Stimulated activated CD4-positive, alpha-beta T cell treated with anti-CD3 and anti-CD28 coated beads, Interleukin-4, amount 100 ng/mL, for 48 hours (primary cell): Measurements from ENCODE around the gene SLC23A3.
A peak's percentile ranks its signal among the peaks of the same experiment; 100 is the strongest.

Source experiments
- DNase-seq, 2 donors: peaks; one replicate each; pipeline ENCODE4 v3.0.0-alpha.2; 2020; ENCODE audit warnings: low read depth in 2 of 2

Gene SLC23A3, protein sequence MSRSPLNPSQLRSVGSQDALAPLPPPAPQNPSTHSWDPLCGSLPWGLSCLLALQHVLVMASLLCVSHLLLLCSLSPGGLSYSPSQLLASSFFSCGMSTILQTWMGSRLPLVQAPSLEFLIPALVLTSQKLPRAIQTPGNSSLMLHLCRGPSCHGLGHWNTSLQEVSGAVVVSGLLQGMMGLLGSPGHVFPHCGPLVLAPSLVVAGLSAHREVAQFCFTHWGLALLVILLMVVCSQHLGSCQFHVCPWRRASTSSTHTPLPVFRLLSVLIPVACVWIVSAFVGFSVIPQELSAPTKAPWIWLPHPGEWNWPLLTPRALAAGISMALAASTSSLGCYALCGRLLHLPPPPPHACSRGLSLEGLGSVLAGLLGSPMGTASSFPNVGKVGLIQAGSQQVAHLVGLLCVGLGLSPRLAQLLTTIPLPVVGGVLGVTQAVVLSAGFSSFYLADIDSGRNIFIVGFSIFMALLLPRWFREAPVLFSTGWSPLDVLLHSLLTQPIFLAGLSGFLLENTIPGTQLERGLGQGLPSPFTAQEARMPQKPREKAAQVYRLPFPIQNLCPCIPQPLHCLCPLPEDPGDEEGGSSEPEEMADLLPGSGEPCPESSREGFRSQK

DNA sequence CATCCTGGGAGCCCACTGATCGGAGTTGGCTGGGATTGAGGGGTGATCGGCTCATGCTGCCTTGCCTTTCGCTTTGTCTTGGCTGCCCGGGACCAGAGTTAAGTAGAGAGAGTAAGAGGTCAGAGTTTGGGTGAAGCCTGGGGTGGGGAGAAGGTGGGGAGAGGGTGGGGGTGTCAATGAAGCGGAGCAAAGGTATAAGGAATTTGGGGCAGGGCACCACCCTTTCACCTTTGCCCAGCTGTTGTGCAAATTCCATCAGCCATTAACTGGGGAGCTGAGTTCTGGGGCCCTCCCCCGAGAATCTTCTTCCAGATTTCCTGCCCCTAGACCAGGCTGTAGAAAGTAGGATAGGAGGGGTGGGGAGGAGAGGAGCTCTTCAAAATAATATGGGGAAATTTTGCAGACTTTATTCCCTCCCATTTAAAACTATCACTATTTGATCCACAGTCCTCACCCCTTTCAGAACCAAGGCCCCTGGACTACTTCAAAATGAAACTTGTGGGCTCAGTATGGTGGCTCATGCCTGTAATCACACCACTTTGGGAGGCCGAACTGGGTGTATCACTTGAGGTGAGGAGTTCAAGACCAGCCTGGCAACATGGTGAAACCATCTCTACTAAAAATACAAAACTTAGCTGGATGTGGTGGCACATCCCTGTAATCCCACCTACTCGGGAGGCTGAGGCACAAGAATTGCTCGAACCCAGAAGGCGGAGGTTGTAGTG lies at the start of gene SLC23A3:
TSS of gene SLC23A3 (minus strand) at position 100 of the 725 bp plus-strand sequence. CDS start at position 55, 45 bp downstream.
- no peak for DNase-seq

DNA sequence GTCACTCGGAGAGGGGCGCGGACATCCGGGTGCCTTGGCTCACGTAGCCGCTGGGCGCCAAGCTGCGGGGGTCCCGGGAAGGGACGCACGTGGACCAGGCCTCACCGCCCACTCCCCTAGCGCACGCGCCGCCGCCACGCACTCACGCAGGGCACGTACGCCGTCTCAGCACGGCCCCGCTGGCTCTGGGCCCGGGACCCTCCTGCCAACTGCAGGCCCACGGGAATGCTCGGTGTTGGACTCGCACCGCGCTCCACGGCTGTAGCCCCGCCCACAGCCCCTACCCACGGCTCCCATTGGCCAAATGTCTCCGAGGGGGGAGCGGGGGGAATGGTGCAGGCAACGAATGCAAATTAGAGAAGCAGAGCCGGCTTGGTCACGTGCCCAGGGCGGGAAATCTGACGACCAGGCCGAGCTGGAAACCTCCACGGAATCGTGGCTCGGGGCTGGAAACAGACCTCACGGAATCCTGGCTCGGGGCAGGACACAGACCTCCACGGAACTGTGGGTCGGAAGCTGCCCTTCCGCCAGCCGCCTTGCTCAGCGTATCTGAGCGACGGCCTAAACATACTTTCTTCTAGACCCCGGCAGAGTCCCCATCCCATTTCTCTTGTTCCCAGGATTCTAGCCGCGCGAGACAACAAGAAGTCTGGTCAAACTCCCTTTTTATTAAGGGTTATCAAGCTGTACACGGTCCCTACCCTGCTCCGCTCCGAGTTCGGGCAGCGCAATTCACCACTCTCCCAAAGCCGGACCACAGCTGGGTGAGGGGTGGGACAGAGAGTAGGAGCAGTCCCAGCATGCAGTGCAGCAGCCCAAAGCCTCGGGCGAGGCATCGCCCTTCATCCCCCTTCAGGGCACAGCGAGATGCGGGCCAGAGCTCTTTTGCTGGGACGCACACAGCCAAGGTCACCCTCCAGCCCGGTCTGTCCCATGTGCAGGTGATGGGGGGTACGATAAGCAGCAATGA lies 49.2 kb upstream of the SLC23A3 start, which contains the start of gene ABCB6:
TSS of gene ABCB6 (minus strand) at position 227 of the 970 bp plus-strand sequence. CDS start 285 bp downstream, outside the sequence.
- peak; percentile 87 for DNase-seq

DNA sequence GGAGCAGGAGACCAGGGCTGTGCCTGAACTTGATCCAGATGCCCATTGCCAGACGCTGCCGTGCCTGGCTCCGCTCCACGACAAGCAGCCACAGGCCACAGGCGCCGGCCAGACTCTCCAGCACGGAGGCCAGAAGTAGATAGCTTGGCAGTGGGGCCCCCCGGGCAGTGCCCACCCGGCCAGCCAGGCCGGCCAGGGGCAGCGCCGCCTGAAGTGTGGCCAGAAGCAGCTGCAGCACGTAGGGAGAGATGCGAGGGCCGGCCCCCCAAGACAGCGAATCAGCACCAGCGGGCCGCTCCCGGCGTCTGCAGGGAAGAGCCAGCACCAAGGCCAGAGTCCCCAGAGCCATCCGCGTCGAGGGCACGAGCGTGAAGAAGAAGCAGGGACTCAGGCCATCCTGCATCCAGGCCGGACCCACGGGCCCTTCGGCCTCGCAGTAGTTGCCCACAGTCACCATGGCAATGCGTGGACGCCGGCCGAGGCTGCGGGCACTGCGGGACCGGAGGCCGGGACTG lies 48.4 kb upstream of the SLC23A3 start:
- DNase-seq, result no peak

DNA sequence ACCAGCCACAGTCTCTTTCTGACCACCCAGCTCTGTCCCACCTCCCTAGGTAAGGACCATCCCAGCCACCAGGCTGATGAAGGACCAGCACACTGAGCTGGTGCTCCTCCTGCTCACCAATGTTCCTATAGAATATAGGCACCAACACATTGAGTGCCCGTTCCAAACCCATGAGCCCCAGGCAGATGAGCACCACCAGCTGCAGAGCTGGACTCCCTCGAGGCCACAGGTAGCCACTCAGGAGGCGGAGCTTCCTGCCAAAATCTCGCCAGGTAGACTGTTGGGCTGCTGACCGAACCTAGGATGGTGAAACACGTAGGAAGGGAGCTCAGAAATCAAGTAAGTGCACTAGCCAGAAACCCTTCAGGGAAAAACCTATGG lies 46.7 kb upstream of the SLC23A3 start:
- DNase-seq, result no peak

DNA sequence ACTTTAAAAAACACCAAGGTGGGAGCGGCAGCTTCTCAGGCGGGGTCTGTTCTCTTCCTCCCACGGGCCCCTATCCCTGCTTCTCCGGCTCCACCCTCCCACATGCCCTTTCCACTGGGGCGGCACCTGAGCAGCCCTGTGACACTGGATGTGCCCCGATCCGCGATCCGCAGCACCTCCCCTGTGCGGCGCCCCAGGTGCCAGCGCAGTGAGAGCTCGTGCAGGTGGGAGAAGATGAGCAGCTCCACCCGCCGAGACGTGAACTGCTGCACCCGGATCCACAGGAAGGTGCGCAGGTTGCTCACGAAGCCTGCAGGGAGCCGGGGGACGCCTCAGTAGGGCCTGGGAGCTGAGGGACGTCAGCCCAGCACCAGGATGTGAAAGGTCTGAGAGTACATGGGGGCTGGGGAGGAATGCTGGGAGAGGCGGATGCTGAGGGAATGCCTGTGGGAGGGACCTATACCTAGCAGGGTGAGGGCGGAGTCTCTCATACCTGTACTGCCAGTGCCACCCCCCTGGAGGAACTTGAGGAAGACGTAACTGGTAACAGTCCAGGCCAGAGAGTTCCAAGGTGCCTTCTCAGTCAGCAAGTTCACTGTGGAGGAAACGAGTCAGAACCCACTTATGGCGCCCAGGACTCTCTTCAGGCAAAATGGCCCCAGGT lies 46.2 kb upstream of the SLC23A3 start:
- DNase-seq, result no peak

DNA sequence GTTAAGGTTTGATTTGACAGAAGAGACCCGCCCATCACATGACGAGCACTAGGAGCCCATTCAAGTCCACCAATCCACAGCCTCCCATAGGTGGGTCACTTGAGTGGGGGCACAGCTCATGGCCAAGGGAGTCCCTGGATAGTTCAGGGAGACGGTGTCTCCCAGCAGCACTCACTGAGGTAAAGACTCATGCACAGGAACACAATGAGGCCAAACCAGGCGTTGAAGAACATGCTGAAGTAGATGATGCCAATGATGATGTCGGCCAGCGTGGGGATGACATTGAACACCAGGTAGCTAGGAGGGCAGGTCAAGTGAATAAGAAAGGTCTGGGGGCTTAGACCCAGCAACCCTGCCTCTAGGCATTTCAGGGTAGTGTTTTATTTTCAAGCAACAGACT lies 45.0 kb upstream of the SLC23A3 start:
- DNase-seq, result no peak

DNA sequence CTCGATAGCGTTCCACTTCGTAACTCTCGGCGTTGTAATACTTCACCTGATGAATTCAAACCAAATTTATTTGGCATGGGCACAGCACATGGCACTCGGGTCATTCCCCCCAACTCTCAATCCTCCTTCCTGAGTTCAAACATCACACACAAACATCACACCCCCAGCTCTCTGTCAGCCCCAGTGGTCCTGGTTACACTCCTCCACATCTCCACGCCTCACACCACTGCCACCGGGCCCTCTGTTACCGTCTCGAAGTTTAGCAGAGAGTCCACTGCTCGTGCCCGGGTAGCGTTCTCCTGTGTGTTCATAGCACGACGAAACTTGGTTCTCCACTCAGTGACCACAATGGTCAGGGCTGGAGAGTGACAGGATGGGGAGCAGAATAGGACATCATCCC lies 44.3 kb upstream of the SLC23A3 start:
- DNase-seq, result no peak

DNA sequence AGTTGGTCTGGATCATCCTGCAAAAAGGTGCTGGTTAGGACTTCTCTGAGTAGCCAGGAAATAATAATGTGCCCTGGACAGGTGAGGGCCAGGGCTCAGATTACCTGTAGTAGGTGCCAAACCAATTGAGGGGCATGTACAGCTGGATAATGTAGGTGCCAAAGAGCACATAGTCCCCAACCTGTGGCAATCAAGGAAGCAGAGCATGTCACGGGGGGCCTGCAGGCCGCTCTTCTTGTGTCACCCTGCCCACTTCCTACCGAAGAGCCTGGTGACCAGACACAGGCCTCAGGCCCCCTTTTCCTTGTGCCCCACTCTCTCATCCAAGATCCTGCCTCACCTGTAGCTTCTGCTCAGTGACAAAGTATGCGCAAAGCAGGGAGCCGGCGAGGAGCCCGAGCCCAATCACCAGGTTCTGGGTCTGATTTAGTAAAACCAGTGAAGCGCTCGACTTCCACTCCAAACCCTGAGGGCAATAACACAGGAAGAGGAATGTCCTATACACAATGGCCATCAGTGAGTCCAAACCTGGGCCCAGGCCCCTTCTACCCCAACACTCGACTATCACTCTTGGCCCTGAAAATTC lies 43.8 kb upstream of the SLC23A3 start:
- no peak for DNase-seq

DNA sequence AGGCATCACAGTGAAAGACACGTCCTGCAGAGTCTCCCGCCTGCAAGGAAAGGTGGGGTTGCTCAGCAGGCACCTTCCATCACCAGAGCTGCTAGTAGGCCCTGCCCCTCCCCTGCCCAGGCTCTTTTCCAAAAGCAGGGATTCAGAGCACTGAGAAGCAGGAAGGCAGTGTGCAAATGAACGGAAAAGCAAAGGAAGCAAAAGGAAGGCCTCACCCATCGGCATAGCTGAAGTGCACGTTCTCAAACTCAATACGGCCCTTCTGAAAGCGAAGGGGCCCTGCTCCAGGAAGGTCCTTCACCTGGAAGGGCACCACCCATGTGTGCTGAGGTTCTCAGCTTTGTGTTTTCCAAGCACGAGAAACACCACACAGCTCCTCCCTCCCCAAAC lies 43.2 kb upstream of the SLC23A3 start:
- no peak for DNase-seq

DNA sequence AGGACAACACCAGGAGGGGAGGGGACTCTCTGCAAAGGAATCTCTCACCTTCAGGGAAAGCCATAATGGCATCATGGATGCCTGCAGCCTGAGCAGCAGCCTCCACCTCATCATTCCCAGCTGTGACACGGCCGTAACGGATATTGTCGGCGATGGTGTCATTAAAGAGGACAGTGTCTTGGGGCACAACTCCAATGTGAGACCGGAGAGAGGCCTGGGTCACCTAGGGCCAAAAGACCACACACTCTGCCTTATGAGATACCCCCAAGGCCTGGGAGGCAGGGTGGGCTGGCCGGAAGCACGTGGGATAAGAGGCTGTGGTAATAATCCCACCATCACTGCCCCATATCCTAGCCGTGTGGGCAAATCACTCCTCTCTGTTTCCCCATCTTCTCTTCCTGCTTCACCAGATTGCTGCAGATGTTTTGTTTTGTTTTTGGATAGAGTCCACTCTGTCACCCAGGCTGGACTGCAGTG lies 41.1 kb upstream of the SLC23A3 start:
- DNase-seq, result no peak

DNA sequence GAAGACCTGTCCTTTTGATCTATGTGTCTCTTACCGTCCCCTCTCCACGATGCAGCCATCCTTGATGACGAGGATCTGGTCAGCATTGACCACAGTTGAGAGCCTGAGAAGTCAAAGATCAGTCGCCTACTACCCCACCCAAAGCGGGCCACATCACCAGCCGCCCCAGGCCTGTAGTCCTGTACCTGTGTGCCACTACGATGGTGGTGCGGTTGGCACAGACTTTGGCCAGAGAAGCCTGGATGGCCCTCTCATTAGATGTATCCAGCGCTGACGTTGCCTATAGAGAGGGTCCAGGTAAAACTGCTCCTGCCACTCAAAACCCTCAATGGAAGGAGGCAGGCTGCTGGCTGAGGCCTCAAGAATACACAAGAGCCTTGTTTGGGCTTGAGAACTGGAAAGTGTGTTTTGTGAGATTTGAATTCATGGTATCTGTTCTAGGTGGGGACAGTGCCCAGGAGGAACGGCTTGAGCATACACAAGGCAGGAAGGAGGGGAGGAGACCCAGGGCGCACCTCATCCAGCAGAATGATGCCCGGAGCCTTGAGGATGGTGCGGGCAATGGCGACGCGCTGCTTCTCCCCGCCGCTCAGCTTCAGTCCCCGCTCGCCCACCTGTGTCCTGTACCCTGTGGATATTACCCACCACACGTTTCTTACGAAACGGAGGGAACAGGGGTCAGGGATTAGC lies 40.5 kb upstream of the SLC23A3 start:
- DNase-seq, result no peak

DNA sequence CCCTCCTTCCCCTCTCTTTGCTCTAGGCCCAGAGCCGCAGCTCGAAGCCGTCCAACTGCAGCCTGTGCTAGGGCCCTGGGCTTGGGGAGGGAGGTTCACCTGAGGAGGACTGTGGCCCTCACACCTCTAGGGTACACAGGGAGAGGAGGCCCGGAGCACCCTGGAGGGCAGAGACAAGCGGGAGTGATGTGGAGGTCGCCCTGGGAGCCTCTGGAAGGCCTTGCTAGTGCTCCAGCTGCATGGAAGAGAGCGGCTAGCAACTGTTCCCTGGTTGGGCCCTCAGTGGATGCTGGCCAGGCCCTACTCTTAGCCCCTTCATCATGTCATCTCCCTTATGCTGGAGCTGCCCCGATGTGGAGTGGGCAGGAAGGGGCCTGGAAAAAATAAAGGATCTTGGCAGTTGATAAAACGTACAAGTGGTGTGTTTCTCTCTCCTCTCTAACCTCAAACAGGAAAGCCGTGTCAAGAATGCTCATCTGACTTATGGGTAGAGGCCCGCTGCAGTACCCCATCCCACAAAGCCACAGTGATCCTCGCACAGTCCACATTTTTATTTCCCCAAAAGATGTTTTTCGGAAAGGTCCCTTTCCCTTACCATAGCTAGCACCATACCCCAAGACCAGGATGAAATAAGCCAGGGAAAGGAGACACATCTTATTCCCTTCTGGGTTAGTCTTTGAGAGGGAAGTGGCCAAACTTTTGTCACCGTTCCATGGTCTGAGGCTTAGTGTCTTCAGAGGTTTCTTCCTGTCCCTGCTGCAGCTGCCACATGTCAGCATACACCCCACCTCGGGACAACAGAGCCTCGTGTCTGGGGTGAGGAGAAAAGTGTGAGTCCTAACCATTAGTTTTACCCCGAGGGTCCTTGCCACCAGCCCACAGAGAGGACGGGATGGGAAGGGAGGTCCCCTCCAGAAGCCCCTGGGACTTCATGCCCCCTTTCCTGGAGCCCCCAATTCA lies 39.7 kb upstream of the SLC23A3 start:
- no peak for DNase-seq

DNA sequence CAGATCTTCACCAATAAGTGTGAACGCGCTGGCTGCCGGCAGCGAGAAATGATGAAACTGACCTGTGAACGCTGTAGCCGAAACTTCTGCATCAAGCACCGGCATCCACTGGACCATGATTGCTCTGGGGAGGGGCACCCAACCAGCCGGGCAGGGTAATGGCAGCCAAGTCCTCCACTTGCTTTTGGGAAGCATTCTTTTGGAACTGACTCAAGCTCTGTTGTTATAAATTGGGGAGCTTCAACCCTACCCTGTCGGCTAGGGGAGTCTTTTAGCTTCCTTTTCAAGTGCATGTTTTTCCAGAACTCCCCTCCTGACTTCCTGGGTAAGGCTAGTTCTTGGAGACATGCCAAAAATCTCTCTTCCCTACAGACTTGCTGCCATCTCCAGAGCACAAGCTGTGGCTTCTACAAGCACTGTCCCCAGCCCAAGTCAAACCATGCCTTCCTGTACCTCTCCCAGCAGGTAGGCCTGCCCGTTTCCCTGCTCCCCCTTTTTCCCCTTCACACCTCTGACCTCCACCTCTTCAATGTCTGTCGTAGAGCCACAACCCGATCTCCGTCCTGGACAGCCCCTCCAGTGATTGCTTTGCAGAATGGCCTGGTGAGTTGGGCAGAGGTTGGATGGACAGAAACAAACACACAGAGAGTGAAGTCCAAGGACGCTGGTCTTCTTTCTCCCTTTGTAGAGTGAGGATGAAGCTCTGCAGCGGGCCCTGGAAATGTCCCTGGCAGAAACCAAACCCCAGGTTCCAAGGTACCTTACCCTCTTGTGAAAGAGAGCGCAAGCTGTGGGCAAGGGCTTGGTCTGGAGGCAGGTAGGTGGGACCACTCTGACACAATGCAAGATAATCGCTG lies 38.3 kb upstream of the SLC23A3 start:
- no peak for DNase-seq

DNA sequence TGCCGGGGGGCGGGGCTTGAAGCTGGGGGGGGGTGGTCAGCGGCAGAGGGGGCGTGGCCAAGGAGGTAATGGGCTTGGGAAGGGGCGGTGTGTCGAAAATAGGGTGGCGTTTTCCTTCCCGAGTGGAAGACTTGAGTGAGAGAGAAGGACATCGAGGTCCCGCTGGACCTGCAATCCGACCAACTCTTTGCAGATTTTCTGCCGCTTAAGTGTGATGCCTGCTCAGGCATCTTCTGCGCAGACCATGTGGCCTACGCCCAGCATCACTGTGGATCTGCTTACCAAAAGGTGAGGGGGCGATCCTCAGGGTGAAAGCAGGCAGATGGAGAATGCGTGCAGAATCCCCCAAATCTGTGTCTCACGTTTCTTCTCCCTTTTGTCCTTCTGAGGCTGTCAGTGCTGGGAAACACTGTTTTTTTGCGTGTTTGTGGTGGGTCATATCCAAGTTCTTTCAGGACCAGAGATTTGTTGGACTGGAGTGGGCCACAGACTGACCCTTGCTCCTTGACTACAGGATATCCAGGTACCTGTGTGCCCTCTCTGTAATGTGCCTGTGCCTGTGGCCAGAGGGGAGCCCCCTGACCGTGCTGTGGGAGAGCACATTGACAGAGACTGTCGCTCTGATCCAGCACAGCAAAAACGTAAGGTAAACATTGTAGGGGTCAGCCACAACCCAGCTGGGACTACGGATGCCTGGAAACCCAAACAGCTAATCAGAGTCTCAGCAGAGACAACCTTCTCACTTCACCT lies 37.5 kb upstream of the SLC23A3 start:
- DNase-seq, result no peak

DNA sequence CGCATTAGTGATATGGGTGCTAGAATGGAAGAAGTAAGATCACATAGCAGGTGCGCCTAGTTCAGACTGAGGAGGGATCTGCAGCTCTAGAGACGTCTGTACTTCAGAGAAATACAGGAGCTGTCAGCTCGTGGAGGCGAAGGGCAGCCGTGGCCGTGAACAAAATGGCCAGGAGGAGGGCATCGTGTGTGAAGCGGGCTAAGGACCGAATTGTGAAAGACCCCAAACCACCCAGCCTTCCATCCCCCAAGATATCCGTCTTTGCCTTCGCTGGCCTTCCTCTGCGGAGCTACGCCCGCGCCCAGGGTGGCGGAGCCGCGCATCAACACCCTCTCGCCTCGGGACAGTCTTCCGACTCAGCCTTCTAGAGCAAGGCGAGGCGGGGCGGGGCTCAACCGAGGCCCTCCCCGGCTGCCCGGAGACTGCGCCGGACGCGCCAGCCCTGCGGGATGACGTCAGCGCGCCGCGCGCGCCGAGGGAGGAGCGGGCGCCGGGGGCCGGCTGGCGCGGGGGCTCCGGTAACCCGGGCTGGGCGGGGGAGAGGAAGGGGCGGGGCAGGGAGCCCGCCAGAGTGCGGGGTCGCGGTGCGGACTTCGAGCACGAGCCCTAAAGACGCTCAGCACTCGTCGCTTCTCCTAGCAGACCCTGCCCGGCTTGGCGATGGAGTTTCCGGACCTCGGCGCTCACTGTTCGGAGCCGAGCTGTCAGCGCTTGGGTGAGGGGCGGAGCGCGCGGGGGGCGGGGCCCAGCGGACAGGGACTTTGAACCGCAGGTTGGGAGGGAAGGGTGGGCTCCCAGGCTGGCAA lies 36.7 kb upstream of the SLC23A3 start, which contains the start of gene ZFAND2B:
TSS of gene ZFAND2B (plus strand) at position 455 of the 806 bp plus-strand sequence. CDS start at position 661, 206 bp downstream.
- peak; percentile 91 to 94 for DNase-seq

DNA sequence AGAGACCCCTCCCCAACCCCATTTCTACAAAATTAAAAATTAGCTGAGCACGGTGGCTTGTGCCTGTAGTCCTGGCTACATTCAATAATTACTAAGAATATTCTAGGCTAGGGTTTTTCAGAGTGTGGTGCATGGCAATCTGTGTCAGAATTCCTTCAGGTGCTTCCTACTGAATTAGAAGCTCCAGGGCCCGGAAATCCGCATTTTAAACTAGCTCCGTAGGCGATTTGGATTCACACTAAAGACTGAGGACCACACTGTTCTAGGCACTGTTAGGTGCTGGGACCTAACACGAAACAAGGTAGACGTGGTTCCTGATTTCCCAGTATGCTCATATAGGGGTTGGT lies 36.1 kb upstream of the SLC23A3 start:
- no peak for DNase-seq
